IPS-NIHi11 (cell line): ENCODE data around the gene CALML3.
A peak's percentile ranks its signal among the peaks of the same experiment; 100 is the strongest.
"Not testable (repeated sequence)": the region's sequence is repeated elsewhere in the genome, so short reads cannot be mapped to it uniquely, and the experiment has no call there.

ENCODE experiments used
- DNase-seq: peaks from one replicate; pipeline ENCODE4 v3.0.0; 2012; ENCODE audit warnings: mixed read lengths, low spot score

Gene CALML3

DNA sequence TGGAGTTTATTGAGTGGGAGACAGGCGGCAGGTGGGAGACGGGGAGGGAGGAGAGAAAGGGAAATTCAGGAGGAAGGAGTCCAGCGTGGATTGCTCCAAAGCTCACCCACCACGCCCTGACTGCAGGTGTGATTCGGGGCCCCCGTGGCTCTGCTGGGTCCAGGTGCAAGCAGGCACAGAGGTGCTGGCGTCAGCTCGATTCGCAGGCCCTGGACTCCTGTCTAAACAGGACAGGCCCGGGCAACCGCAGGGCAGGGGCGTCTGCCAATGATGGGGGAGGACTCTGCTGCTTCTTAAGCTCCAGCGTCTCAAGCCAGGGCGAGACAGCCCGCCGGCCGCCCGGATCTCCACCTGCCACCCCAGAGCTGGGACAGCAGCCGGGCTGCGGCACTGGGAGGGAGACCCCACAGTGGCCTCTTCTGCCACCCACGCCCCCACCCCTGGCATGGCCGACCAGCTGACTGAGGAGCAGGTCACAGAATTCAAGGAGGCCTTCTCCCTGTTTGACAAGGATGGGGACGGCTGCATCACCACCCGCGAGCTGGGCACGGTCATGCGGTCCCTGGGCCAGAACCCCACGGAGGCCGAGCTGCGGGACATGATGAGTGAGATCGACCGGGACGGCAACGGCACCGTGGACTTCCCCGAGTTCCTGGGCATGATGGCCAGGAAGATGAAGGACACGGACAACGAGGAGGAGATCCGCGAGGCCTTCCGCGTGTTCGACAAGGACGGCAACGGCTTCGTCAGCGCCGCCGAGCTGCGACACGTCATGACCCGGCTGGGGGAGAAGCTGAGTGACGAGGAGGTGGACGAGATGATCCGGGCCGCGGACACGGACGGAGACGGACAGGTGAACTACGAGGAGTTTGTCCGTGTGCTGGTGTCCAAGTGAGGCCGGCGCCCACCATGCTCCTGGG lies at the start of gene CALML3:
CALML3 (plus strand) TSS at position 321 of the 920 bp plus-strand sequence; CDS start at position 446, 125 bp downstream.
- DNase-seq: no peak

DNA sequence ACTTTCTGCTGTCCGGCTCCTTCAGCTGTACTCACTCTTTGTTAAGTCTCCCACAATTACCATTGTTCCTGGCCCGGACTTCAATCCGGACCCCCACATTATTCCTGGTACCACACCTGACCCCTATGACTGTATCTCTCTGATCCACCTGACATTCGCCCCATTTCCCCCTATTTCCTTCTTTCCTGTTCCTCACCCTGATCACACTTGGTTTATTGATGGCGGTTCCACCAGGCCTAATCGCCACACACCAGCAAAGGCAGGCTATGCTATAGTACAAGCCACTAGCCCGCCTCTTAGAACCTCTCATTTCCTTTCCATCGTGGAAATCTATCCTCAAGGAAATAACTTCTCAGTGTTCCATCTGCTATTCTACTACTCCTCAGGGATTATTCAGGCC lies 49.7 kb upstream of the CALML3 start:
- DNase-seq: not testable (repeated sequence)

- not testable (repeated sequence) for DNase-seq
These were observed 48.6 kb upstream of the CALML3 start for GRCh38 chr10:5475974-5476807.

DNA sequence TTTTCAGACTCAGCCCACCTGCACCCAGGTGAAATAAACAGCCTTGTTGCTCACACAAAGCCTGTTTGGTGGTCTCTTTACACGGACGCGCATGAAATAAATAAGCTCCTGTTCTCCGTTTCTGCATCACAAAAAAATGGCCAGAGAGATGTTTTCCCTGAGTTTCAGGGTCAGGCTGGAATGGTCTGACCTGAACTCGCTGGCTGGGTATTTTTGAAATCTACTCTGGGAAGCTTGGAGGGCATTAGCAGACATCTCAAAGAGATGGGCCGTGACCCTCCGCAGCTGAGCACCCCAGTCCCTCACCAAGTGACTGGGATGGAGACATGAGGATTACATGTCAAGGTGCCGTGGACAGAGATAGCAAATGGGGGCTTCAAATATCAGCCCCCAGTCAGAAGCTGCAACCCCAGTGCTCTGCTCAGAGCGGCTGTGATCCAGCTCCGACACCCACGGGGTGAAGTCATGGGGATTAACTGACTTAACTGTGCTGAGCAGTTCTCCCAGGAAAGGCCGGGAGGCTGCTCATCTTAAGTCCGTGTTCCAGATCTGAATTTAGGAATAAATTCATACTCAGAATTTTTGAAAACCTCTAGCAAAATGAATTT lies 47.7 kb upstream of the CALML3 start:
- DNase-seq: no peak

- DNase-seq: no peak
These were observed 46.6 kb upstream of the CALML3 start for GRCh38 chr10:5477948-5478693.

GRCh38 chr10:5478694-5479305 lies 46.0 kb upstream of the CALML3 start:
- DNase-seq: no peak

DNA sequence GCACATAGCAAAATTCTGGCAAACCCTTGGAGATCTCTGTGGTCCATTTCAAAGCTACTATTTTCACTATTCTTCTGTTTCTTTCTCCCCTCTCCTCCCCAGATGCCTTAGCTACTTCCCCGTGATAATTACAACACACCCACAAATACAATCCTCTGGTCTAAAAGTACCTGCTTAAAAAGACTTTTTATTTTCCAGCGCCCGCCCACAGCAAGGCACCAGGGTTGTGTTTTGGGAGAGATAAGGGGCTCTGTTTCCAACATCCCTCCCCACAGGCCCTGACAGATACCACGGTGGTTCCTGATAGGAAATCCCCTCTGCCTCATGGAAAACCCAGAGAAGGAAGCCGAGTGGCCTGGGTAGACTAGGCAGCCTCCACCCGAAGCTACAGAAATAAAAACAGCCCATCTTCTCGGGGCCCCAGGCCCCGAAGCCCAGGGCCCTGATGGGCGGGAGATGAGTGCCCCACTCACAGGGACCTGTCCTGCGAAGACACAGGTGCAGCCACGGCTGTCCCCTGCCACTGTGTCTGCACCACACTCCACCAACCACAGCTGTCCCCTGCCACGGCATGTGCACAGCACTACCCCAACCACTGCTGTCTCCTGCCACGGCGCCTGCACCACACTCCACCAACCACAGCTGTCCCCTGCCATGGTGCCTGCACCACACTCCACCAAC lies 45.1 kb upstream of the CALML3 start:
- no peak for DNase-seq

- no peak for DNase-seq
These were observed 44.4 kb upstream of the CALML3 start for GRCh38 chr10:5480162-5480941.

DNA sequence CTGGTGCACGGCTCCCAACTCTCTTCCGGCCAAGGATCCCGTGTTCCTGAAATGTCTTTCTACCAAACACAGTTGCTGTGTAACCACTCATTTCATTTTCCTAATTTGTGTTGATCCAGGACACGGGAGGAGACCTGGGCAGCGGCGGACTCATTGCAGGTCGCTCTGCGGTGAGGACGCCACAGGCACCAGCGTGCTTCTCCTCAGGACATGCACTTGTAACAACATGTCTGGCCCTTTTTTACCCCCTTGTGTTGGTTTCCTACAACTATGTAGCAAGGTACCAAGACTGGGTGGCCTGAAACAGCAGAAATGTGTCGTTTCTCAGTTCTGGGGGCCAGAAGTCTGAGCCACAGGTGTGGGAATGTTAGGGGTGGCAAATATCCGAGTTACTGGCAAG lies 43.6 kb upstream of the CALML3 start:
- DNase-seq: no peak

GRCh38 chr10:5482016-5482415 lies 42.7 kb upstream of the CALML3 start:
- peak; percentile 3 for DNase-seq

- DNase-seq: no peak
These were observed 40.6 kb upstream of the CALML3 start for GRCh38 chr10:5484205-5484604.

GRCh38 chr10:5485290-5485689 lies 39.5 kb upstream of the CALML3 start:
- no peak for DNase-seq

GRCh38 chr10:5485948-5486852 lies 38.6 kb upstream of the CALML3 start:
- DNase-seq: no peak

DNA sequence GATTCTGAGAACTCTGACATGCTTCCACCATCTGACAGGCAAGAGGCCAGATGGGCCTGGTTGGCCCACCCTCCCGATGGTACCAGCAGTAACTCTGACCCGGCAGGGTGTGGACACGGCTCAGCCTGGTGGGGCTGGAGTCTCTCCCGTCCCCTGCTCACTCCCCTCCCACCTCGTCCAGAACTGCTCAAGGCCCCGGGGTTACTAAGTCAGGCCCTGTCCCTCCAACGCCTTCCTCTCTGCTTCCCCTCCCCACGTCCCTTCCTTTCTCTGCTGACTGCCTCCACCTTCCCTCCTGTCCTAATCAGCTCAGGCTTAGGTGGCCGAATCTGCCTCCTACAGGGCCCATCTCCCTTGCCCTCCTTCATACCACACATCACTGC lies 37.9 kb upstream of the CALML3 start:
- DNase-seq: no peak

DNA sequence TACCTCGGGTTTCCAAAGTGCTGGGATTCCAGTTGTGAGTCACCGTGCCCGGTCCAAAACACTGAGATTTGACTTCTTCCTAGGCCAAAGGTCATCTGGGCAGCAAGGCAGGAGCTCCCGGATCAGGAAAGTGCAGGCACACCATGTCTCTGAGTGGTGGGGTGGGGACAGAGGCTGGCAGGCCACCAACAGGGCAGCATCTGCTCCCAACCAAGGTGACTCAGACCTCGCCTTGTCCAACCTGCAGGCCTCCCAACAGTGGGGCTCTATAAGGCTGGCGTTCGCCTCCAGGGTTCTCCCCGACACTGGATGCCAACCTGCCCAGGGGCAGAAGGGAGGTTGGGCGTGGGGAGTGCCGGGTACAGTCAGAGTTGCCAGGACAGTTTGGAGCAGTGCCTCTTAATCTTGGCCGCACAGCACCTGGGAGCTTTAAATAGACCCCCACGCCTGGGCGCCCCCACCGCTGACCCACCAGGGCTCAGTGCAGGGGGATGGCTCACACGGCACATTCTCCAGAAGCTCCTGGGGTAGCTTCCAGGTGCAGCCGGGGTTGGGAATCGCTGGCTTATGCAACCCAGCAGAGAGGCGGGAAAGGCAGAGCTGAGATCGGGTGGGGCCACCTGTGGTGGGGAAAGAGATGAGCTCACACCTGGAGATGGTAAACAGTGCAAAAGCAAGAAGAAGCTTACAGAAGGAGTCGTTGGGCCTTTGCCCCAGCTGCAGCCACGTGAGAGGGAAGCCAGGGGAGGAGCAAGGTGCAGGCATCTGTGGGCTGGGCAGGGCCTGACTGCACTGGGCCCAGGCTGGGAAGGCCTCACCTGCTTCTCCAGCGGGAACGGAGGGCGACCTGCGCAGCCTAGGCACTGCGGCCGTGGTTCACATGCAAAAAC lies 36.2 kb upstream of the CALML3 start:
- peak; percentile 52 for DNase-seq

GRCh38 chr10:5490032-5490431 lies 34.7 kb upstream of the CALML3 start:
- DNase-seq: no peak

GRCh38 chr10:5490698-5491464 lies 33.9 kb upstream of the CALML3 start:
- no peak for DNase-seq
